ENCODE measurements around the gene CCM2.

- TF ChIP-seq CTCF (IDR thresholded peaks at IDR 0.05): no peak
- no peak for TF ChIP-seq EP300 (IDR thresholded peaks at IDR 0.05)
- no peak for TF ChIP-seq POLR2A (IDR thresholded peaks at IDR 0.05)
Observed at GRCh38 chr7:45081670-45081974, 81.6 kb downstream of the CCM2 start.

All from tibial nerve (tissue), 4 donors.